Measurements from ENCODE around the gene FKBP11. TPM values are rescaled to one million over a fixed set of nuclear protein-coding genes. Genes with fewer than 3 reads are reported as not detected.

Gene FKBP11
- total RNA-seq, 2 experiments from 2014 or later: 48.7 to 52.6 TPM

- no peaks in the 10 kb centered on the region for H3K9me3 Mint-ChIP-seq (ENCODE audit: insufficient read depth)
- peaks cover 8% of the 10 kb centered on the region for H3K4me1 Mint-ChIP-seq (ENCODE audit: low read depth)
- ChIA-PET POLR2A (interaction anchor here (1.5 kb wide), 1 partner anchor 19 kb away, joined by 3 read pairs; the partner anchor contains the start of gene FKBP11), CTCF (interaction anchor here (0.9 to 1.1 kb wide), 2 partner anchors 16 to 81 kb away, joined by 3 read pairs; no protein-coding TSS in a partner anchor)
- H3K4me3 Mint-ChIP-seq: no peak overlapping the region
- no peaks in the 10 kb centered on the region for H3K36me3 Mint-ChIP-seq (ENCODE audit: low read depth)
- DNase-seq: no peak
- H3K27ac Mint-ChIP-seq: no peak overlapping the region
- peaks cover 12% of the 10 kb centered on the region for H3K27me3 Mint-ChIP-seq (ENCODE audit: low read depth)
- ATAC-seq: no peak
Observed at GRCh38 chr12:48907245-48907644, 18.0 kb downstream of the FKBP11 start.

GRCh38 chr12:48903982-48904411 is 21.3 kb downstream of the FKBP11 start:
- DNase-seq (peak; percentile 88), ATAC-seq (peak; percentile 97)
- no peak overlapping the region for H3K27ac Mint-ChIP-seq
- no peaks in the 10 kb centered on the region for H3K9me3 Mint-ChIP-seq (ENCODE audit: insufficient read depth)
- peaks cover 12% of the 10 kb centered on the region for H3K27me3 Mint-ChIP-seq (ENCODE audit: low read depth)
- POLR2A ChIA-PET: interaction anchor here (0.6 to 1.9 kb wide), 3 partner anchors 39 to 331 kb away, joined by 3 to 6 read pairs (median 3); partner anchors contain the start of gene RND1
- CTCF ChIA-PET: interaction anchor here (0.6 to 7.1 kb wide), 24 partner anchors 10 to 114 kb away, joined by 3 to 77 read pairs (median 6); partner anchors contain the start of genes ARF3, DDX23, FKBP11 and PRKAG1
- peak overlapping the region; percentile 64 for H3K4me3 Mint-ChIP-seq
- peaks cover 12% of the 10 kb centered on the region for H3K4me1 Mint-ChIP-seq (ENCODE audit: low read depth)
- H3K36me3 Mint-ChIP-seq (ENCODE audit: low read depth): no peaks in the 10 kb centered on the region

- peak; percentile 12 for ATAC-seq
- Mint-ChIP-seq H3K4me3 (peak overlapping the region; percentile 64), H3K36me3 (ENCODE audit: low read depth) (no peaks in the 10 kb centered on the region), H3K9me3 (ENCODE audit: insufficient read depth) (no peaks in the 10 kb centered on the region), H3K27me3 (ENCODE audit: low read depth) (peaks cover 12% of the 10 kb centered on the region), H3K4me1 (ENCODE audit: low read depth) (peaks cover 12% of the 10 kb centered on the region), H3K27ac (no peak overlapping the region)
- CTCF ChIA-PET: interaction anchor here (0.7 to 7.1 kb wide), 23 partner anchors 10 to 116 kb away, joined by 3 to 77 read pairs (median 6); partner anchors contain the start of genes ARF3, DDX23, FKBP11 and PRKAG1
- POLR2A ChIA-PET: interaction anchor here (0.6 to 1.9 kb wide), 3 partner anchors 23 to 51 kb away, joined by 3 to 6 read pairs (median 4); partner anchors contain the start of genes DDX23 and RND1
- no peak for DNase-seq
Observed at GRCh38 chr12:48903363-48903981, 21.8 kb downstream of the FKBP11 start.

GRCh38 chr12:48901278-48901677 is 24.0 kb downstream of the FKBP11 start:
- H3K27ac Mint-ChIP-seq: no peak overlapping the region
- ATAC-seq (no peak), DNase-seq (no peak)
- peaks cover 12% of the 10 kb centered on the region for H3K27me3 Mint-ChIP-seq (ENCODE audit: low read depth)
- ChIA-PET CTCF (interaction anchor here (1.1 to 7.1 kb wide), 7 partner anchors 11 to 87 kb away, joined by 4 to 77 read pairs (median 5); partner anchors contain the start of genes DDX23, FKBP11 and WNT1), POLR2A (no interaction called here)
- H3K9me3 Mint-ChIP-seq (ENCODE audit: insufficient read depth): no peaks in the 10 kb centered on the region
- no peaks in the 10 kb centered on the region for H3K36me3 Mint-ChIP-seq (ENCODE audit: low read depth)
- H3K4me3 Mint-ChIP-seq: no peak overlapping the region
- H3K4me1 Mint-ChIP-seq (ENCODE audit: low read depth): peaks cover 12% of the 10 kb centered on the region

GRCh38 chr12:48899651-48900050 is 25.6 kb downstream of the FKBP11 start:
- no peak for ATAC-seq
- POLR2A ChIA-PET: interaction anchor here (0.6 kb wide), 2 partner anchors 23 to 557 kb away, joined by 3 to 4 read pairs; no protein-coding TSS in a partner anchor
- H3K27me3 Mint-ChIP-seq (ENCODE audit: low read depth): peaks cover 6% of the 10 kb centered on the region
- no peak overlapping the region for H3K27ac Mint-ChIP-seq
- H3K4me1 Mint-ChIP-seq (ENCODE audit: low read depth): peaks cover 11% of the 10 kb centered on the region
- CTCF ChIA-PET: interaction anchor here (2.1 to 7.1 kb wide), 4 partner anchors 9 to 89 kb away, joined by 5 to 77 read pairs (median 50); partner anchors contain the start of genes DDX23 and FKBP11
- no peaks in the 10 kb centered on the region for H3K36me3 Mint-ChIP-seq (ENCODE audit: low read depth)
- DNase-seq: no peak
- H3K4me3 Mint-ChIP-seq: no peak overlapping the region
- no peaks in the 10 kb centered on the region for H3K9me3 Mint-ChIP-seq (ENCODE audit: insufficient read depth)

- no peak for DNase-seq
- Mint-ChIP-seq H3K4me3 (no peak overlapping the region), H3K9me3 (ENCODE audit: insufficient read depth) (no peaks in the 10 kb centered on the region), H3K36me3 (ENCODE audit: low read depth) (no peaks in the 10 kb centered on the region), H3K27me3 (ENCODE audit: low read depth) (peaks cover 17% of the 10 kb centered on the region), H3K27ac (no peak overlapping the region), H3K4me1 (ENCODE audit: low read depth) (peaks cover 8% of the 10 kb centered on the region)
- ATAC-seq: no peak
- CTCF ChIA-PET: interaction anchor here (0.8 to 3.4 kb wide), 4 partner anchors 11 to 102 kb away, joined by 3 to 14 read pairs (median 3); no protein-coding TSS in a partner anchor
- POLR2A ChIA-PET: no interaction called here
Observed at GRCh38 chr12:48894271-48894670, 31.0 kb downstream of the FKBP11 start.

- Mint-ChIP-seq H3K9me3 (ENCODE audit: insufficient read depth) (no peaks in the 10 kb centered on the region), H3K4me3 (no peak overlapping the region), H3K27me3 (ENCODE audit: low read depth) (peaks cover 15% of the 10 kb centered on the region), H3K27ac (no peak overlapping the region), H3K4me1 (ENCODE audit: low read depth) (peaks cover 8% of the 10 kb centered on the region), H3K36me3 (ENCODE audit: low read depth) (no peaks in the 10 kb centered on the region)
- ChIA-PET POLR2A (interaction anchor here (1.7 to 3.3 kb wide), 2 partner anchors 26 to 38 kb away, joined by 4 to 22 read pairs; partner anchors contain the start of genes DDX23 and RND1), CTCF (interaction anchor here (0.6 to 5.5 kb wide), 38 partner anchors 9 to 767 kb away, joined by 3 to 260 read pairs (median 6); partner anchors contain the start of genes ARF3, DDX23, FKBP11 and RND1)
- peak; percentile 81 for DNase-seq
- ATAC-seq: peak; percentile 98
Observed at GRCh38 chr12:48890657-48891418, 34.5 kb downstream of the FKBP11 start.

GRCh38 chr12:48889679-48890078 is 35.6 kb downstream of the FKBP11 start:
- Mint-ChIP-seq H3K36me3 (ENCODE audit: low read depth) (no peaks in the 10 kb centered on the region), H3K4me1 (ENCODE audit: low read depth) (peaks cover 8% of the 10 kb centered on the region), H3K27ac (peak overlapping the region; percentile 31), H3K4me3 (no peak overlapping the region), H3K27me3 (ENCODE audit: low read depth) (peaks cover 15% of the 10 kb centered on the region), H3K9me3 (ENCODE audit: insufficient read depth) (no peaks in the 10 kb centered on the region)
- ChIA-PET POLR2A (interaction anchor here (1.7 to 3.3 kb wide), 2 partner anchors 25 to 37 kb away, joined by 4 to 22 read pairs; partner anchors contain the start of genes DDX23 and RND1), CTCF (interaction anchor here (0.9 to 5.5 kb wide), 25 partner anchors 8 to 137 kb away, joined by 3 to 260 read pairs (median 7); partner anchors contain the start of genes DDX23, FKBP11 and RND1)
- ATAC-seq (no peak), DNase-seq (no peak)

GRCh38 chr12:48883305-48884161 is 41.8 kb downstream of the FKBP11 start:
- POLR2A ChIA-PET: interaction anchor here (0.7 kb wide), 1 partner anchor 31 kb away, joined by 5 read pairs; the partner anchor contains the start of gene DDX23
- no peaks in the 10 kb centered on the region for H3K9me3 Mint-ChIP-seq (ENCODE audit: insufficient read depth)

GRCh38 chr12:48882972-48883304 is 42.4 kb downstream of the FKBP11 start:
- H3K36me3 Mint-ChIP-seq (ENCODE audit: low read depth): no peaks in the 10 kb centered on the region
- no peak overlapping the region for H3K27ac Mint-ChIP-seq
- ATAC-seq (no peak), DNase-seq (no peak)
- peaks cover 7% of the 10 kb centered on the region for H3K4me1 Mint-ChIP-seq (ENCODE audit: low read depth)
- H3K9me3 Mint-ChIP-seq (ENCODE audit: insufficient read depth): no peaks in the 10 kb centered on the region
- peaks cover 32% of the 10 kb centered on the region for H3K27me3 Mint-ChIP-seq (ENCODE audit: low read depth)
- POLR2A ChIA-PET: no interaction called here
- CTCF ChIA-PET: interaction anchor here (1.1 to 3.9 kb wide), 4 partner anchors 8 to 30 kb away, joined by 3 to 17 read pairs (median 11); partner anchors contain the start of gene RND1
- H3K4me3 Mint-ChIP-seq: no peak overlapping the region

More at GRCh38 chr12:48883305-48884161, 41.8 kb downstream of the FKBP11 start:
- CTCF ChIA-PET: interaction anchor here (1.1 to 3.9 kb wide), 6 partner anchors 10 to 105 kb away, joined by 3 to 17 read pairs (median 4); partner anchors contain the start of genes DDX23 and RND1
- peaks cover 7% of the 10 kb centered on the region for H3K4me1 Mint-ChIP-seq (ENCODE audit: low read depth)
- H3K27ac Mint-ChIP-seq: no peak overlapping the region
- no peaks in the 10 kb centered on the region for H3K36me3 Mint-ChIP-seq (ENCODE audit: low read depth)
- peaks cover 32% of the 10 kb centered on the region for H3K27me3 Mint-ChIP-seq (ENCODE audit: low read depth)
- H3K4me3 Mint-ChIP-seq: no peak overlapping the region
- no peak for ATAC-seq
- no peak for DNase-seq

Measured in activated CD8-positive, alpha-beta T cell treated with anti-CD3 and anti-CD28 coated beads, Interleukin-2, amount 10 ng/mL, durations not matched to agents 7 days and 5 days (primary cell).